ENCODE results near the gene DPF3. TPM values are rescaled to one million over a fixed set of nuclear protein-coding genes. Genes with fewer than 3 reads are reported as not detected.

The DPF3 gene
- total and polyA plus RNA-seq, 11 donors, result 13.5 to 53.8 (median 37.0) TPM

DNA sequence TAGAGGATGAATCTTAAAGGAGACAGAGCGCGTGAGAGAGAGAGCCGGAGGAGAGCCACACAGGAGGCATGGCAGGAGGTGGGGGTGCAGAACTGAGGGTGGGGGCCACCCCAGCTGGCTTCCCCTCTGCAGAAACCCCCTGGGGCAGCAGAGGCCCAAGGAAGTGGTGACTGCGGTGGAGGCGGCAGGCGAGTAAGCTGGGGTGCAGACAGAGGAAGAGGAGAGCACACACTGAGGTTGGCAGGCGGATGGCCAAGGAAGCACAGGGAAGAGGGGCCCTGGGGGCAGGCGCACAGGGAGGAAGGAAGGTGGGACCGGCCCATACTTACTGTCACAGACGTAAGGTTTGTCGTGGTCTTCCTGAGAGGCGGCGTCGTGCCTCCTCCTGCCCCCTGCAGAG is 179.8 kb downstream of the DPF3 start:
- no peaks in the 10 kb centered on the region for H3K27me3 ChIP-seq
- H3K4me1 ChIP-seq, result peaks cover 0 to 66% (median 32%) of the 10 kb centered on the region in 12 donors
- peak overlapping the region in 11 of 12 donors; percentile 74 to 93 (median 89) for H3K27ac ChIP-seq
- H3K4me3 ChIP-seq, result no peak overlapping the region
- WGBS, 4 donors, result 72 to 87% (median 81%) methylated on average over 13 to 14 of the region's 14 CpGs
- no peaks in the 10 kb centered on the region for H3K9me3 ChIP-seq
- ATAC-seq (no peak), DNase-seq (no peak)
- intact Hi-C loops (cut with DNase I), result loop anchor here in 6 of 10 donors (5.0 to 10.0 kb wide), 3 partner anchors 101 to 181 kb away; partner anchors contain the start of gene DPF3 (in 6 of the 6)
- peaks cover 0 to 16% (median 0%) of the 10 kb centered on the region in 9 donors for H3K36me3 ChIP-seq
- no peak for TF ChIP-seq POLR2A (IDR thresholded peaks at IDR 0.05)
- TF ChIP-seq, protein P1, sequence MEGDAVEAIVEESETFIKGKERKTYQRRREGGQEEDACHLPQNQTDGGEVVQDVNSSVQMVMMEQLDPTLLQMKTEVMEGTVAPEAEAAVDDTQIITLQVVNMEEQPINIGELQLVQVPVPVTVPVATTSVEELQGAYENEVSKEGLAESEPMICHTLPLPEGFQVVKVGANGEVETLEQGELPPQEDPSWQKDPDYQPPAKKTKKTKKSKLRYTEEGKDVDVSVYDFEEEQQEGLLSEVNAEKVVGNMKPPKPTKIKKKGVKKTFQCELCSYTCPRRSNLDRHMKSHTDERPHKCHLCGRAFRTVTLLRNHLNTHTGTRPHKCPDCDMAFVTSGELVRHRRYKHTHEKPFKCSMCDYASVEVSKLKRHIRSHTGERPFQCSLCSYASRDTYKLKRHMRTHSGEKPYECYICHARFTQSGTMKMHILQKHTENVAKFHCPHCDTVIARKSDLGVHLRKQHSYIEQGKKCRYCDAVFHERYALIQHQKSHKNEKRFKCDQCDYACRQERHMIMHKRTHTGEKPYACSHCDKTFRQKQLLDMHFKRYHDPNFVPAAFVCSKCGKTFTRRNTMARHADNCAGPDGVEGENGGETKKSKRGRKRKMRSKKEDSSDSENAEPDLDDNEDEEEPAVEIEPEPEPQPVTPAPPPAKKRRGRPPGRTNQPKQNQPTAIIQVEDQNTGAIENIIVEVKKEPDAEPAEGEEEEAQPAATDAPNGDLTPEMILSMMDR (IDR thresholded peaks at IDR 0.05), result no peak

DNA sequence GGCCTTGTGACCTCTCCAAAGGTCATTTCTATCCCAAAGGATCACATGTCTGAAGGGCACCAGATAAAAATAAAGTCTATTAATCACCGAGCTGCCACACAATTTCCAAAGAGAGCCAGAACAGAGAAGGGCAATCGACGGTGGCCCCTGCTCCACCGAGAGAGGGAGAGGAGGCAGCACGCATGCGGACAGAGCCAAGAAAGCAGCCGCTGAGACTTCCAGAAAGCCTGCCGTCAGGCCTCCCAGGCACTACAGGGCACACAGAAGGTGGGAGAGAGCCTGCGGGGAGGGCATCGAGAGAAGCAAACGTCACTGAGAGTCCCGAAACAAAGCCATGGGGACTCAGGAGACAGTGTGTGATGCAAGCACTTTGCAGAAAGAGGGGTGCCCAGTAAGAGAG is 182.0 kb downstream of the DPF3 start:
- intact Hi-C loops (cut with DNase I), result loop anchor here in 6 of 10 donors (5.0 to 10.0 kb wide), 3 partner anchors 103 to 183 kb away; partner anchors contain the start of gene DPF3 (in 6 of the 6)
- peak overlapping the region in 5 of 12 donors; percentile 9 to 89 (median 54) for H3K27ac ChIP-seq
- peaks cover 0 to 16% (median 0%) of the 10 kb centered on the region in 9 donors for H3K36me3 ChIP-seq
- H3K9me3 ChIP-seq, result no peaks in the 10 kb centered on the region
- no peaks in the 10 kb centered on the region for H3K27me3 ChIP-seq
- TF ChIP-seq, protein P1 (IDR thresholded peaks at IDR 0.05), result no peak
- no peak for TF ChIP-seq POLR2A (IDR thresholded peaks at IDR 0.05)
- H3K4me3 ChIP-seq, result no peak overlapping the region
- ATAC-seq (no peak), DNase-seq (no peak)
- H3K4me1 ChIP-seq, result peaks cover 0 to 55% (median 32%) of the 10 kb centered on the region in 12 donors
- WGBS, 4 donors, result 61 to 67% (median 63%) methylated on average over 12 of the region's 12 CpGs

DNA sequence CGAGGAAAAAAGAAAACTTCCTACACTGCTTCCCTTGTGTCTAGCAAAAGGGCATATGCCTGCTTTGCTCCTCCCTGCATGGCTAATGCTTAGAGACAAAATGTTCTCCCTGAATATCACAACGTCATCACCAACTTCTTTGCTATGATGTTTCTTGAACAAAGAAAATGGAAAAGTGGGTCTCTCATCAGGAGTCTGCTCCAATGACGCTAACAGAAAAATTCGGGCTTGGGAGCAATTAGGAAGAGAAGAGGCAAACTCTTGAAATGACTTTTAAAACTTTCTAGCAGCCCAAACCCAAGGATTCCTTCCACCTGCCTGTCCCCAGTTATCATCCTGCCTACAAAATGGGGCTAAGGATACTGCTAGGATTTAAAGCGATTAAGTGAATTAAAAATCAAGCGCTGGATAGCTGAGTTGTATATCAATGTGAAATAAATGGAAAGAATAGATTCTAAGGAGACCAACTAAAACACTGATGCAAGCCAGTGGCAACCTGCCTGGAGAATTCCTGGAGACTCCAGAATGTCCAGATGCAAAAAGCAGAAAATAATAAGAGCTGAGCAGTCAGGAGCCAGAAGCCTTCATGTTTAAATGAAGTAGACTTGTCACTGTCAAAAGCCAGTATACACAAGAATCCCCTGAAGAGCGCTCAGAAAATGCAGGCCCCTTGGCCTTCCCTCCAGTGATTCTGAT is 183.8 kb downstream of the DPF3 start:
- 88 to 90% (median 90%) methylated on average over 7 of the region's 7 CpGs for WGBS, 4 donors
- TF ChIP-seq, protein P1 (IDR thresholded peaks at IDR 0.05), result no peak
- TF ChIP-seq POLR2A (IDR thresholded peaks at IDR 0.05), result no peak
- DNase-seq (no peak), ATAC-seq (no peak)
- peaks cover 0 to 16% (median 0%) of the 10 kb centered on the region in 9 donors for H3K36me3 ChIP-seq
- H3K4me3 ChIP-seq, result no peak overlapping the region
- H3K27ac ChIP-seq, result no peak overlapping the region
- H3K4me1 ChIP-seq, result peaks cover 0 to 47% (median 19%) of the 10 kb centered on the region in 12 donors
- no peaks in the 10 kb centered on the region for H3K9me3 ChIP-seq
- intact Hi-C loops (cut with DNase I), result loop anchor here in 6 of 10 donors (5.0 to 10.0 kb wide), 3 partner anchors 105 to 185 kb away; partner anchors contain the start of gene DPF3 (in 6 of the 6)
- H3K27me3 ChIP-seq, result no peaks in the 10 kb centered on the region

DNA sequence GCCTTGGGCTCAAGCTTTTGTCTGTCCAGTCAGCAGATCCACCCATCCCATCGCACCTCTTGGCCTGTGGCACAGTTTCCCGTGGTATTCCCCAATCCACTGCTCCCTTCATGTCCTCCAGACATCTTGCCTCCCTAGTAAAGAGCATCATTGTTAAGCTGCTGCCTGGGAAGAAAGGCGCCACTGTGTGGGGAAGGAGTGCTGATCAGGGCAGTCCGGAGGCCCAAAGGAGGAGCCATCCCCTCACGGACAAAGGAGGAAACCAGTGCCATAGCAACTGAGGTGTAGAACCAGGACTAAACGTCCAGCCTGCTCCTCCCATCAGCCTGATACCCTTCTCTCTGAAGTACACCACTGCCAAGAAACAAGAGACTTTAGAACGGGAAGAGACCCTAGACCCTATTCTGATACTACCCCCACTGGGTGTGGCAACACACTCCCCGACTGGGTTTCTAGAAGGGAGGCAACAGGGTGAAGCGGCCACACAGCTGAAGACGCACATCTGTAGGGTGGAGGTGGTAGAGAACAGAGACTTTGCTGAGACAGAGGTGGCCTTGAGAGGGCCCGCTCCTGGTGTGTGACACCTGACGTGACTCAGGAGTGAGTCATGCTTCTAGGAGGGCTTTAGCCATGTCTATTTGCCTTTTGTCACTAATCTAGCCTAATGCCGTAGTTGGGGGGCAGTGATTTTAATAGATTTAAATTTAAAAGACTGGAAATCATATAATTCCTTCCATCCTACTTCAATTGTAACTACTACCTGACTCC is 185.0 kb downstream of the DPF3 start:
- 76 to 82% (median 79%) methylated on average over 13 of the region's 13 CpGs for WGBS, 4 donors
- TF ChIP-seq, protein P1 (IDR thresholded peaks at IDR 0.05), result no peak
- TF ChIP-seq POLR2A (IDR thresholded peaks at IDR 0.05), result no peak
- ATAC-seq (no peak), DNase-seq (no peak)
- no peak overlapping the region for H3K4me3 ChIP-seq
- H3K27ac ChIP-seq, result no peak overlapping the region
- H3K27me3 ChIP-seq, result no peaks in the 10 kb centered on the region
- intact Hi-C loops (cut with DNase I), result no loop called here
- peaks cover 0 to 14% (median 0%) of the 10 kb centered on the region in 9 donors for H3K36me3 ChIP-seq
- peaks cover 0 to 47% (median 9%) of the 10 kb centered on the region in 12 donors for H3K4me1 ChIP-seq
- H3K9me3 ChIP-seq, result no peaks in the 10 kb centered on the region

All from heart left ventricle (tissue), 16 donors.